ENCODE measurements around the gene NDUFA11. TPM values are rescaled to one million over a fixed set of nuclear protein-coding genes. Genes with fewer than 3 reads are reported as not detected.

Gene NDUFA11
- total and polyA plus RNA-seq, 2 of the 4 experiments (the other 2 are of a cell fraction) = 375 to 1,276 TPM

GRCh38 chr19:5948752-5949564, 45.4 kb upstream of the NDUFA11 start:
- no peak overlapping the region; the same call in 1 of the 2 replicates for H3K18ac ChIP-seq (ENCODE audit: low read depth, low read length)
- H3K27ac ChIP-seq (ENCODE audit: insufficient read depth, low read length) = peak overlapping the region; percentile 42; the same call in 1 of the 2 replicates
- no peaks in the 10 kb centered on the region for H3K9me3 ChIP-seq (ENCODE audit: control insufficient read depth, insufficient read depth, low read length)
- H4K91ac ChIP-seq (ENCODE audit: insufficient read depth, low read depth, low read length) = peak overlapping the region; percentile 1; the same call in 1 of the 2 replicates
- H2AK5ac ChIP-seq (ENCODE audit: low read depth, low read length) = peak overlapping the region; percentile 35; the same call in 1 of the 2 replicates
- peaks cover 51 to 98% of the 10 kb centered on the region in 2 experiments for H3K79me1 ChIP-seq (ENCODE audit: low read depth in 1 of 2, low read length in 2 of 2)
- CTCF ChIA-PET = interaction anchor here (1.2 kb wide), 1 partner anchor 145 kb away, joined by 3 read pairs; no protein-coding TSS in a partner anchor
- dilution Hi-C loops (cut with HindIII; ENCODE audit: low sequenced_read_pairs, unreplicated experiment) (no loop called here), intact Hi-C loops (cut with micrococcal nuclease) (no loop called here), in situ Hi-C loops (cut with MboI; ENCODE audit: low sequenced_read_pairs) (no loop called here)
- no peak overlapping the region for H4K8ac ChIP-seq (ENCODE audit: low read depth in 2 of 2, low read length in 2 of 2)
- H3K9ac ChIP-seq (ENCODE audit: low read depth, low read length) = peak overlapping the region; percentile 24; the same call in 1 of the 2 replicates
- H4K20me1 ChIP-seq (ENCODE audit: insufficient read depth, low read length) = peaks cover 64% of the 10 kb centered on the region
- POLR2A ChIA-PET (ENCODE audit: unreplicated experiment) = no interaction called here
- peaks cover 22% of the 10 kb centered on the region for H3K36me3 ChIP-seq (ENCODE audit: control insufficient read depth, insufficient read depth, low read length)
- ATAC-seq (ENCODE audit: low read depth) (no peak), DNase-seq (no peak)
- no peak overlapping the region for H3K4me3 ChIP-seq (ENCODE audit: insufficient read depth, low read depth, low read length)
- H3K9me1 ChIP-seq (ENCODE audit: insufficient read depth, low read length) = peaks cover 46% of the 10 kb centered on the region
- H3K4me2 ChIP-seq (ENCODE audit: low read depth, low read length) = no peak overlapping the region
- WGBS, 2 experiments (ENCODE audit: extremely low coverage in 2 of 2, insufficient read length in 1 of 2) = no CpG with 5 or more reads among the region's 13 CpGs
- no peak overlapping the region for H2BK20ac ChIP-seq (ENCODE audit: low read depth, low read length)
- no peaks in the 10 kb centered on the region for H3K27me3 ChIP-seq (ENCODE audit: control insufficient read depth, insufficient read depth, low read length)
- no peak overlapping the region for H2BK120ac ChIP-seq (ENCODE audit: low read depth, low read length)
- H2AFZ ChIP-seq (replicated peaks; ENCODE audit: low read length, poor library complexity) = no peak overlapping the region
- no peak overlapping the region for H2BK5ac ChIP-seq (ENCODE audit: low read depth, low read length, poor library complexity, severe bottlenecking)
- BruUV-seq (replicated peaks) = no TSS peak
- no peak overlapping the region; the same call in 2 of the 3 replicates for H2BK15ac ChIP-seq (ENCODE audit: low read depth, low read length)
- H3K4me1 ChIP-seq (ENCODE audit: control insufficient read depth, insufficient read depth, low read length) = peaks cover 53% of the 10 kb centered on the region
- H3K14ac ChIP-seq (replicated peaks; ENCODE audit: low read depth, low read length) = no peak overlapping the region; the same call in 1 of the 2 replicates
- no peak overlapping the region; the same call in 1 of the 2 replicates for H4K5ac ChIP-seq (ENCODE audit: low read depth, low read length)
- no peak overlapping the region for H3K56ac ChIP-seq (ENCODE audit: extremely low read depth, insufficient read depth, low read length)
- H3K23ac ChIP-seq (ENCODE audit: low read depth, low read length) = peak overlapping the region; percentile 60; the same call in 1 of the 2 replicates
- peak overlapping the region; percentile 11; the same call in 1 of the 2 replicates for H3K4ac ChIP-seq (ENCODE audit: low read depth, low read length)
- H2AK9ac ChIP-seq (replicated peaks; ENCODE audit: low read depth, low read length, poor library complexity) = no peak overlapping the region
- no peak for TF ChIP-seq RAD21 (IDR thresholded peaks at IDR 0.05; ENCODE audit: low read length)
- no peak for TF ChIP-seq USF2 (IDR thresholded peaks at IDR 0.05; ENCODE audit: low read depth, low read length)
- no peak for TF ChIP-seq MAFK (IDR thresholded peaks at IDR 0.05; ENCODE audit: low read depth, low read length)
- no peak for TF ChIP-seq RFX5 (IDR thresholded peaks at IDR 0.05; ENCODE audit: low read depth, low read length)
- no peak for TF ChIP-seq RCOR1 (IDR thresholded peaks at IDR 0.05; ENCODE audit: insufficient replicate concordance, low read length)
- TF ChIP-seq MXI1 (IDR thresholded peaks at IDR 0.05; ENCODE audit: borderline replicate concordance, low read depth, low read length) = no peak
- no peak for TF ChIP-seq CTCF (conservative IDR thresholded peaks at IDR 0.05; ENCODE audit: low read depth, low read length)
- no peak for TF ChIP-seq CEBPB (IDR thresholded peaks at IDR 0.05; ENCODE audit: low read depth, low read length)
- no peak for TF ChIP-seq SMC3 (IDR thresholded peaks at IDR 0.05; ENCODE audit: low read depth, low read length)
- no peak for TF ChIP-seq POLR2A (IDR thresholded peaks at IDR 0.05; ENCODE audit: low read depth, low read length)
- no peak for TF ChIP-seq FOS (IDR thresholded peaks at IDR 0.05; ENCODE audit: low read depth, low read length)
- no peak for TF ChIP-seq BHLHE40 (IDR thresholded peaks at IDR 0.05; ENCODE audit: low read depth, low read length)
- no peak for TF ChIP-seq MAZ (IDR thresholded peaks at IDR 0.05; ENCODE audit: borderline replicate concordance, low read depth, low read length)
- no peak for TF ChIP-seq ELK1 (IDR thresholded peaks at IDR 0.05; ENCODE audit: borderline replicate concordance, low read depth, low read length)
